Choroid plexus epithelial cell (primary cell): ENCODE results near the gene MCRIP1.
A peak's percentile ranks its signal among the peaks of the same experiment; 100 is the strongest.

Experiments used
- DNase-seq: peaks from one replicate; pipeline ENCODE4 v3.0.0-alpha.2; 2010; ENCODE audit warnings: low read depth
- H3K4me3 ChIP-seq: 2 replicates; pipeline ENCODE4 v1.5.1; 2011; ENCODE audit warnings: low read depth, mild to moderate bottlenecking, control low read depth, low read length, moderate library complexity
- CTCF ChIP-seq: conservative IDR thresholded peaks from 2 replicates; pipeline ENCODE4 v1.5.1; 2011; ENCODE audit warnings: low read depth, mild to moderate bottlenecking, control low read depth, inconsistent platforms, low read length, moderate library complexity

MCRIP1 gene

GRCh38 chr17:81859906-81860755, 27.0 kb upstream of the MCRIP1 start, which contains the start of gene P4HB:
TSS of gene P4HB (minus strand) at chr17:81860535. CDS start at chr17:81860471, 64 bp downstream.
- TF ChIP-seq CTCF: no peak
- H3K4me3 ChIP-seq: peak within 1 kb of the TSS; percentile 87
- no peak for DNase-seq

GRCh38 chr17:81858967-81859905, 26.1 kb upstream of the MCRIP1 start:
- DNase-seq: peak; percentile 47
- peak overlapping the region; percentile 87 for H3K4me3 ChIP-seq
- TF ChIP-seq CTCF: no peak

GRCh38 chr17:81858170-81858966, 25.3 kb upstream of the MCRIP1 start:
- DNase-seq: no peak
- peak overlapping the region; percentile 87 for H3K4me3 ChIP-seq
- no peak for TF ChIP-seq CTCF

GRCh38 chr17:81854974-81855774, 22.1 kb upstream of the MCRIP1 start:
- peak; percentile 18 for TF ChIP-seq CTCF
- no peak for DNase-seq
- no peak overlapping the region for H3K4me3 ChIP-seq

- no peak for TF ChIP-seq CTCF
- no peak overlapping the region for H3K4me3 ChIP-seq
- no peak for DNase-seq
Measured at GRCh38 chr17:81852237-81852636, 19.1 kb upstream of the MCRIP1 start.

GRCh38 chr17:81851423-81851822, 18.3 kb upstream of the MCRIP1 start:
- TF ChIP-seq CTCF: no peak
- no peak for DNase-seq
- H3K4me3 ChIP-seq: no peak overlapping the region
